ENCODE results near the gene HEXA. TPM values are rescaled to one million over a fixed set of nuclear protein-coding genes. Genes with fewer than 3 reads are reported as not detected.

Gene HEXA
- total and polyA plus RNA-seq, 2 of the 8 experiments (the other 6 are each of a cell fraction or from before 2014, with no cell fraction given) = 52.5 to 73.7 TPM

- no peak for FAIRE-seq
- H3K9me3 ChIP-seq (ENCODE audit: insufficient read depth in 2 of 2, low read depth in 1 of 2, low read length in 1 of 2) = no peaks in the 10 kb centered on the region
- no peak overlapping the region for H2BK5ac ChIP-seq (ENCODE audit: low read depth, low read length)
- H3K9ac ChIP-seq (replicated peaks in 1 of 4; ENCODE audit: extremely low read depth in 1 of 4, low read depth in 3 of 4, low read length in 3 of 4) = no peak overlapping the region
- no peak overlapping the region for H2BK120ac ChIP-seq (replicated peaks; ENCODE audit: low read depth, low read length)
- H3K4me3 ChIP-seq (ENCODE audit: extremely low read depth in 1 of 4, insufficient read depth in 2 of 4, low read depth in 3 of 4, low read length in 4 of 4) = no peak overlapping the region
- H2BK12ac ChIP-seq (ENCODE audit: low read depth, low read length) = no peak overlapping the region
- no peaks in the 10 kb centered on the region for H3K4me1 ChIP-seq (replicated peaks in 1 of 4; ENCODE audit: control insufficient read depth in 3 of 4, insufficient read depth in 4 of 4, low read length in 3 of 4)
- peaks cover 2% of the 10 kb centered on the region; the same call in 1 of the 2 replicates for H3K79me1 ChIP-seq (ENCODE audit: low read depth, low read length)
- no peak overlapping the region for H4K8ac ChIP-seq (ENCODE audit: extremely low read depth, insufficient read depth, low read length)
- no peak for DNase-seq (ENCODE audit: low read depth in 1 of 2, low spot score in 2 of 2)
- WGBS, 2 experiments (ENCODE audit: extremely low coverage in 1 of 2, insufficient coverage in 1 of 2, insufficient read length in 1 of 2, insufficient replicate concordance in 2 of 2, low coverage in 1 of 2, low lambda C conversion rate in 2 of 2, missing lambda C conversion rate in 1 of 2) = 83% methylated on average over 3 of the region's 3 CpGs; no CpG with 5 or more reads in 1 of the 2 experiments
- no peak overlapping the region for H3K18ac ChIP-seq (ENCODE audit: extremely low read depth, low read length)
- H4K20me1 ChIP-seq (replicated peaks in 1 of 2; ENCODE audit: control insufficient read depth in 1 of 2, insufficient read depth in 2 of 2, low read length in 2 of 2) = peaks cover 7 to 10% of the 10 kb centered on the region in 2 experiments
- no peak overlapping the region for H3K27ac ChIP-seq (ENCODE audit: low read depth, low read length)
- H4K91ac ChIP-seq (replicated peaks; ENCODE audit: insufficient read length, low read length) = no peak overlapping the region
- no peak overlapping the region for H4K5ac ChIP-seq (ENCODE audit: insufficient read length, low read depth, low read length)
- no peak overlapping the region for H3K56ac ChIP-seq (replicated peaks; ENCODE audit: insufficient read length, low read depth, low read length)
- TF ChIP-seq BRCA1 (IDR thresholded peaks at IDR 0.05; ENCODE audit: low read depth, low read length) (no peak), RNF2 (IDR thresholded peaks at IDR 0.05; ENCODE audit: borderline replicate concordance, low read depth, low read length, missing control alignments, poor library complexity, severe bottlenecking) (no peak), SAP30 (IDR thresholded peaks at IDR 0.05; ENCODE audit: insufficient read depth, insufficient replicate concordance, low read length) (no peak), E2F6 (IDR thresholded peaks at IDR 0.05) (no peak), EGR1 (IDR thresholded peaks at IDR 0.05; ENCODE audit: borderline replicate concordance, low read depth, low read length) (no peak)
- H2AFZ ChIP-seq (ENCODE audit: low read length) = no peak overlapping the region
- H3K23me2 ChIP-seq (ENCODE audit: low read depth, low read length) = no peaks in the 10 kb centered on the region
- H3K14ac ChIP-seq (ENCODE audit: insufficient read length) = no peak overlapping the region
- ChIA-PET POLR2A (ENCODE audit: partially characterized antibody) (no interaction called here), CTCF (ENCODE audit: partially characterized antibody) (interaction anchor here (0.6 kb wide), 1 partner anchor 32 kb away, joined by 3 read pairs; no protein-coding TSS in a partner anchor)
- H3K36me3 ChIP-seq (ENCODE audit: control insufficient read depth in 2 of 4, insufficient read depth in 4 of 4, low read length in 3 of 4) = peaks cover 0 to 20% (median 6%) of the 10 kb centered on the region in 4 experiments; a peak in 3 of 8 replicates
- H3K4me2 ChIP-seq (ENCODE audit: insufficient read depth in 1 of 2, low read depth in 2 of 2, low read length in 2 of 2) = no peak overlapping the region
- no peak overlapping the region for H3K4ac ChIP-seq (replicated peaks; ENCODE audit: insufficient read length, low read depth, low read length)
- H3K23ac ChIP-seq (ENCODE audit: insufficient read length) = no peak overlapping the region
- 0 out of 4 replicates have a peak, but pooled peaks cover 0 to 3% of the 10 kb centered on the region in 2 experiments for H3K79me2 ChIP-seq (ENCODE audit: control insufficient read depth in 1 of 2, insufficient read depth in 2 of 2, low read length in 2 of 2)
- H3K27me3 ChIP-seq (replicated peaks in 1 of 4; ENCODE audit: control insufficient read depth in 3 of 4, extremely low read depth in 1 of 4, insufficient read depth in 3 of 4, low read length in 3 of 4) = no peaks in the 10 kb centered on the region; a peak in 1 of 7 replicates
- H2BK20ac ChIP-seq (ENCODE audit: low read length) = no peak overlapping the region
- no peak overlapping the region for H2BK15ac ChIP-seq (ENCODE audit: low read length)
- no peak overlapping the region for H2AK5ac ChIP-seq (ENCODE audit: low read depth, low read length)
Observed at GRCh38 chr15:72358121-72358520, 17.7 kb downstream of the HEXA start.
